Mesendoderm (in vitro differentiated cells): ENCODE results near the gene PTK6.

ENCODE experiments used
- DNase-seq: peaks from one replicate; pipeline ENCODE4 v3.0.0; 2013
- H2AK5ac ChIP-seq: 2 replicates; pipeline ENCODE4 v1.6.1; 2013; ENCODE audit warnings: low read length, inconsistent platforms
- H2BK120ac ChIP-seq: 2 replicates; pipeline ENCODE4 v1.6.1; 2013; ENCODE audit warnings: low read depth, mild to moderate bottlenecking, low read length, moderate library complexity, mixed read lengths
- H2BK15ac ChIP-seq: replicated peaks from 2 replicates; pipeline ENCODE4 v1.6.1; 2013; ENCODE audit warnings: low read depth, mild to moderate bottlenecking, moderate library complexity
- H2BK5ac ChIP-seq: 2 replicates; pipeline ENCODE4 v1.6.1; 2013; ENCODE audit warnings: low read length, inconsistent platforms
- H3K18ac ChIP-seq: 2 replicates; pipeline ENCODE4 v1.6.1; 2013; ENCODE audit warnings: mild to moderate bottlenecking, low read length, mixed read lengths
- H3K23ac ChIP-seq: one replicate; pipeline ENCODE4 v1.6.1; 2013; ENCODE audit warnings: low read length
- H3K27ac ChIP-seq: 2 replicates; pipeline ENCODE4 v1.5.1; 2013; ENCODE audit warnings: low read depth, mild to moderate bottlenecking, inconsistent platforms, low read length, moderate library complexity
- H3K27me3 ChIP-seq: 2 replicates; pipeline ENCODE4 v1.6.1; 2013; ENCODE audit warnings: low read length, control low read depth, mild to moderate bottlenecking, inconsistent platforms; ENCODE audit not compliant: insufficient read depth, poor library complexity
- H3K36me3 ChIP-seq: 2 replicates; pipeline ENCODE4 v1.6.1; 2013; ENCODE audit warnings: low read length, inconsistent platforms; ENCODE audit not compliant: control insufficient read depth, insufficient read depth
- H3K4ac ChIP-seq: one replicate; pipeline ENCODE4 v1.6.1; 2013; ENCODE audit warnings: low read depth, mild to moderate bottlenecking, low read length, moderate library complexity
- H3K4me1 ChIP-seq: 2 replicates; pipeline ENCODE4 v1.6.1; 2013; ENCODE audit warnings: low read depth, low read length, inconsistent platforms; ENCODE audit not compliant: control insufficient read depth
- H3K4me2 ChIP-seq: 2 replicates; pipeline ENCODE4 v1.6.1; 2013; ENCODE audit warnings: low read length
- H3K4me3 ChIP-seq: 2 replicates; pipeline ENCODE4 v1.5.1; 2013; ENCODE audit warnings: mild to moderate bottlenecking, low read length
- H3K56ac ChIP-seq: one replicate; pipeline ENCODE4 v1.6.1; 2013; ENCODE audit warnings: low read length
- H3K79me1 ChIP-seq: 2 replicates; pipeline ENCODE4 v1.6.1; 2013; ENCODE audit warnings: low read length, inconsistent platforms
- H3K79me2 ChIP-seq: 2 replicates; pipeline ENCODE4 v1.6.1; 2013; ENCODE audit warnings: mild to moderate bottlenecking, low read length; ENCODE audit not compliant: control insufficient read depth, insufficient read depth
- H3K9ac ChIP-seq: 2 replicates; pipeline ENCODE4 v1.6.1; 2013; ENCODE audit warnings: low read length, inconsistent platforms
- H4K5ac ChIP-seq: one replicate; pipeline ENCODE4 v1.6.1; 2013; ENCODE audit warnings: low read length
- H4K8ac ChIP-seq: one replicate; pipeline ENCODE4 v1.6.1; 2013; ENCODE audit warnings: low read depth, mild to moderate bottlenecking, control low read depth, low read length, moderate library complexity
- WGBS: extraction: QIAGEN DNeasy Blood & Tissue Kit; methylation state at CpG from one replicate; pipeline ENCODE4 v1.1.7; 2013; ENCODE audit warnings: low lambda C conversion rate, missing lambda C conversion rate; ENCODE audit not compliant: insufficient coverage; ENCODE audit errors: extremely low coverage; 5-methylcytosine and 5-hydroxymethylcytosine counted together

PTK6 gene

DNA sequence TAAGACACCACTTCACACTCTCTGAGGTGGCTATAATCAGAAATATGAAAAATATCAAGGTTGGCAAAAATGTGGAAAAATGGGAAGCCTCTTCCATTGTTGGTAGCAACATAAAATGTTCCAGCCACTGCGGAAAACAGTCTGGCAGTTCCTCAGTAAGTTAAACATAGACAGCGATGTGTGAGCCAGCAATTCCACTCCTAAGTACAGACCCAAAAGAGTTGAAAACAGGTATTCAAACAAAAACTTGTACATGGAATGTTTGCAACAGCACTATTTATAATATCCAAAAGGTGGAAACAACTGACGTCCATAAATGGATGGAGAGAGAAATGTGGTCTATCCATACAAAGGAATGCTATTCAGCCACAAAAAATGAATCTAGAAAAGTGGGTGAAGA, 24.0 kb downstream of the PTK6 start:
- DNase-seq, result no peak
- WGBS, result no CpG with 5 or more reads among the region's 3 CpGs

GRCh38 chr20:63509088-63509564, 28.1 kb downstream of the PTK6 start:
- H3K27ac ChIP-seq, result no peak overlapping the region
- no peak for DNase-seq
- H3K4me1 ChIP-seq, result no peaks in the 10 kb centered on the region

More for the DNA sequence above, 24.0 kb downstream of the PTK6 start:
- no peaks in the 10 kb centered on the region for H3K79me2 ChIP-seq
- H3K18ac ChIP-seq, result no peak overlapping the region
- no peak overlapping the region for H2BK15ac ChIP-seq
- no peak overlapping the region for H2BK120ac ChIP-seq
- no peaks in the 10 kb centered on the region for H3K4me1 ChIP-seq
- H3K56ac ChIP-seq, result no peak overlapping the region
- no peak overlapping the region for H3K4me2 ChIP-seq
- H2AK5ac ChIP-seq, result no peak overlapping the region
- no peak overlapping the region for H4K5ac ChIP-seq
- no peaks in the 10 kb centered on the region for H3K36me3 ChIP-seq
- H4K8ac ChIP-seq, result no peak overlapping the region
- H3K27me3 ChIP-seq, result no peaks in the 10 kb centered on the region
- no peaks in the 10 kb centered on the region for H3K79me1 ChIP-seq
- H2BK5ac ChIP-seq, result no peak overlapping the region
- no peak overlapping the region for H3K27ac ChIP-seq
- H3K4me3 ChIP-seq, result no peak overlapping the region
- no peak overlapping the region for H3K23ac ChIP-seq
- H3K9ac ChIP-seq, result no peak overlapping the region
- H3K4ac ChIP-seq, result no peak overlapping the region

DNA sequence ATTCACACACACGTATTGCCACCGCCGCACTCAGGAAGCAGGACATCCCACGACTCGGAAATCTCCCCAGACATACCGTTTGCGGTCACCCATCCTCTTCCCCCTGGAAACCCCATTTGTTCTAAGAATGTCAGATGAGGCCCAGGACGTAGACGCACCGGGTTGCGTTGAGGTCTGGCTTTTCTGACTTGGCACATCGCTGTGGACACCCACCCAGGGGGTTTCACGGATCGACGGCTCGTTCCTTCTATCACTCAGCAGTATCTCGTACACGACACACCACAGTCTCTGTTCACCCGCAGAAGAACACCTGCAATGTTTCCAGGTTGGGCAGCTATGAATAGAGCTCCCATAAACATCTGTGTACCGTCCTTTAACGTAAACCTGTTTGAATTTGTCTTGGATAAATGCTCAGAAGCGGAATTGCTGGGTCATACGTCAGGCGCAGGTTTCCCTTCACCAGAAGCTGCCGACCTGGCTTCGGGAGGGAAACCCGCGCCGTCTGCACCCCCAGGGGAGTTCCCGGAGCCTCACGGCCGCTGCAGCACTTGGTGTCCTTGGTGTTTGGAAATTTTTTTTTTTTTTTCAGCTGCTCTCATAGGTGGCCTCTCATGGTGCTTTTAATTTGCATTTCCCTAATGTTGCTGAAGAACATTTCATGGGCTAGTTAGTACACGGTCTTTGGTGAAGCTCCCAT, 29.0 kb downstream of the PTK6 start:
- Histone ChIP-seq H2AK5ac (no peak overlapping the region), H2BK120ac (no peak overlapping the region), H3K36me3 (no peaks in the 10 kb centered on the region), H3K4me2 (no peak overlapping the region), H3K4me3 (no peak overlapping the region), H3K27me3 (no peaks in the 10 kb centered on the region), H3K18ac (no peak overlapping the region), H3K4me1 (no peaks in the 10 kb centered on the region), H4K8ac (no peak overlapping the region), H3K56ac (no peak overlapping the region), H2BK5ac (no peak overlapping the region), H3K27ac (no peak overlapping the region), H3K79me1 (no peaks in the 10 kb centered on the region), H2BK15ac (no peak overlapping the region), H3K79me2 (no peaks in the 10 kb centered on the region), H4K5ac (no peak overlapping the region), H3K9ac (no peak overlapping the region), H3K4ac (no peak overlapping the region), H3K23ac (no peak overlapping the region)
- DNase-seq, result no peak
- WGBS, result no CpG with 5 or more reads among the region's 33 CpGs

More at GRCh38 chr20:63509088-63509564, 28.1 kb downstream of the PTK6 start:
- no peak overlapping the region for H2AK5ac ChIP-seq
- no peaks in the 10 kb centered on the region for H3K79me2 ChIP-seq
- H3K9ac ChIP-seq, result no peak overlapping the region
- no CpG with 5 or more reads among the region's 9 CpGs for WGBS
- H3K18ac ChIP-seq, result no peak overlapping the region
- H2BK5ac ChIP-seq, result no peak overlapping the region
- no peaks in the 10 kb centered on the region for H3K27me3 ChIP-seq
- no peak overlapping the region for H3K56ac ChIP-seq
- H2BK15ac ChIP-seq, result no peak overlapping the region
- H4K8ac ChIP-seq, result no peak overlapping the region
- H3K4me2 ChIP-seq, result no peak overlapping the region
- no peak overlapping the region for H3K4me3 ChIP-seq
- no peak overlapping the region for H2BK120ac ChIP-seq
- no peak overlapping the region for H3K4ac ChIP-seq
- H3K79me1 ChIP-seq, result no peaks in the 10 kb centered on the region
- H3K36me3 ChIP-seq, result no peaks in the 10 kb centered on the region
- H3K23ac ChIP-seq, result no peak overlapping the region
- no peak overlapping the region for H4K5ac ChIP-seq

DNA sequence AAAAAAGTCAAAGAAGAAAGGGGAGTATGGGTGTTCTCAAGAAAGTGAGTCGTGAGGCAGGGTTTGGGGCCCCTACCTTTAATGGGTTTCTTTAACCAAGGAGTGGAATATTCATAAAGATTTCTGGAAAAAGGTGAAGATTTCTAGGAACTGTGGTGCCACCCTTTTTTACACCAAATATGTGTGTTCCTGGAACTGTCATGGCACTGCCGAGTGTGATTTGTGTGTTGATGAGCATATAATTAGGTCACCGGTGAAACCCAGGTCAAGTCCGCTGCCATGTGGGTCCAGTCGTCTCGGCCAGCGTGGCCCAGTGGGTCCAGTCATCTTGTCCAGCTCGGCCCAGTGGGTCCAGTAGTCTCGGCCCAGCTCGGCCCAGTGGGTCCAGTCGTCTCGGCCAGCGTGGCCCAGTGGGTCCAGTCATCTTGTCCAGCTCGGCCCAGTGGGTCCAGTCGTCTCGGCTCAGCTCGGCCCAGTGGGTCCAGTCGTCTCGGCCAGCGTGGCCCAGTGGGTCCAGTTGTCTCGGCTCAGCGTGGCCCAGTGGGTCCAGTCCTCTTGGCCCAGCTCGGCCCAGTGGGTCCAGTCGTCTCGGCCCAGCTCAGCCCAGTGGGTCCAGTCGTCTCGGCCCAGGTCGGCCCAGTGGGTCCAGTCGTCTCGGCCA, 30.0 kb downstream of the PTK6 start:
- Histone ChIP-seq H2BK15ac (no peak overlapping the region), H3K4me1 (no peaks in the 10 kb centered on the region), H3K4me2 (no peak overlapping the region), H3K9ac (no peak overlapping the region), H3K27me3 (no peaks in the 10 kb centered on the region), H2AK5ac (no peak overlapping the region), H3K18ac (no peak overlapping the region), H3K4me3 (no peak overlapping the region), H3K27ac (no peak overlapping the region), H4K8ac (no peak overlapping the region), H3K56ac (no peak overlapping the region), H3K4ac (no peak overlapping the region), H2BK120ac (no peak overlapping the region), H2BK5ac (no peak overlapping the region), H4K5ac (no peak overlapping the region), H3K23ac (no peak overlapping the region), H3K79me2 (no peaks in the 10 kb centered on the region), H3K36me3 (no peaks in the 10 kb centered on the region), H3K79me1 (no peaks in the 10 kb centered on the region)
- DNase-seq, result no peak
- no CpG with 5 or more reads among the region's 30 CpGs for WGBS

DNA sequence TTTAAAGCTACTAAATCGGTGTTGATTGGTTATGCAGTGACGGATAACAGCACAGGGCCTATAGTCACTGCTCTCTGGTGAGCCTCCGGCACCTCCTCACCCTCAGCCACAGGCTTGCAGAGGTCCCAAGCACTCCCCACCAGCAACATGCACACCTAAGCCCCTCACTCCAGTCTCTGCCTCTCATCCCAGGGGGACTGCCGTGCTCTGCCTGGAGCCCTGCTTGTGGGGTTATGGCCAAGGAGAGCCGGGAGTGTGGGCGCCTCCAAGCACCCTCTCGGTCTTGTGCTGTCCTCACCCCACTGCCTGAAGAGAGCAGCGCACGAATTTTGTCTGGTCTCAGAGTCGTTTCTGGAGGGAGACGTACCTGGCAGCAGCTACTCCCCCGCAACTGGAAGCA, 31.5 kb downstream of the PTK6 start:
- WGBS, result no CpG with 5 or more reads among the region's 12 CpGs
- Histone ChIP-seq H3K4me3 (no peak overlapping the region), H3K79me1 (no peaks in the 10 kb centered on the region), H3K27me3 (no peaks in the 10 kb centered on the region), H4K8ac (no peak overlapping the region), H4K5ac (no peak overlapping the region), H3K36me3 (no peaks in the 10 kb centered on the region), H3K27ac (no peak overlapping the region), H3K18ac (no peak overlapping the region), H3K4ac (no peak overlapping the region), H2BK120ac (no peak overlapping the region), H2AK5ac (no peak overlapping the region), H3K23ac (no peak overlapping the region), H3K4me1 (no peaks in the 10 kb centered on the region), H3K4me2 (no peak overlapping the region), H2BK5ac (no peak overlapping the region), H3K79me2 (no peaks in the 10 kb centered on the region), H3K56ac (no peak overlapping the region), H3K9ac (no peak overlapping the region), H2BK15ac (no peak overlapping the region)
- DNase-seq, result no peak
